Upper lobe of left lung (tissue), 6 donors: ENCODE data around the gene STON1. TPM values are rescaled to one million over a fixed set of nuclear protein-coding genes. Genes with fewer than 3 reads are reported as not detected.
A peak's percentile ranks its signal among the peaks of the same experiment; 100 is the strongest.
"Not testable (repeated sequence)": the region's sequence is repeated elsewhere in the genome, so short reads cannot be mapped to it uniquely, and the experiment has no call there.

Experiments
- ATAC-seq, 2 donors: fragments of 200-7000 bp; cut with Tn5 transposase; one replicate each; pipeline ENCODE4 v1.9.1; 2022; ENCODE audit warnings: mild to moderate bottlenecking in 2 of 2, moderate library complexity in 2 of 2; ENCODE audit not compliant: low FRiP score in 2 of 2
- DNase-seq, 2 donors: peaks; one replicate each; pipeline ENCODE4 v3.0.0-alpha.2; 2019 to 2020
- H3K27ac ChIP-seq, 4 donors: fragments of 200-600 bp; sonication (generic); one replicate each; pipeline ENCODE4 v1.5.1; 2016 to 2019
- H3K27me3 ChIP-seq, 4 donors: fragments of 200-600 bp; sonication (generic); one replicate each; pipeline ENCODE4 v1.5.1; 2017 to 2019
- H3K36me3 ChIP-seq, 4 donors: fragments of 200-600 bp; sonication (generic); one replicate each; pipeline ENCODE4 v1.5.1; 2016 to 2019
- H3K4me1 ChIP-seq, 4 donors: fragments of 200-600 bp; sonication (generic); one replicate each; pipeline ENCODE4 v1.5.1; 2018 to 2019
- H3K4me3 ChIP-seq, 4 donors: fragments of 200-600 bp; sonication (generic); one replicate each; pipeline ENCODE4 v1.5.1; 2017 to 2019; ENCODE audit warnings: mild to moderate bottlenecking in 2 of 4, moderate library complexity in 1 of 4
- H3K9me3 ChIP-seq, 4 donors: fragments of 200-600 bp; sonication (generic); one replicate each; pipeline ENCODE4 v1.5.1; 2018 to 2019
- EP300 ChIP-seq, 4 donors: sonication (generic); formaldehyde crosslinking; IDR thresholded peaks; one replicate each; pipeline ENCODE4 v1.5.1; 2017; ENCODE audit warnings: antibody characterized with exemption in 4 of 4, control low read depth in 2 of 4
- POLR2A ChIP-seq, 4 donors: fragments of 450-650 bp; IDR thresholded peaks; one replicate each; pipeline ENCODE4 v1.5.1; 2016 to 2017; ENCODE audit warnings: antibody characterized with exemption in 4 of 4, mild to moderate bottlenecking in 2 of 4
- POLR2AphosphoS5 ChIP-seq, 2 donors: sonication (generic); formaldehyde crosslinking; IDR thresholded peaks; one replicate each; pipeline ENCODE4 v1.5.1; 2017; ENCODE audit warnings: antibody characterized with exemption in 2 of 2
- WGBS, 2 donors: methylation state at CpG; one replicate each; pipeline ENCODE4 v1.1.5; 2017 to 2018; 5-methylcytosine and 5-hydroxymethylcytosine counted together
- total RNA-seq, 6 donors: library from RNA; depleted of rRNA in 4 of 6; stranded (reverse); fragments of >200 nt in 4 of 6; gene quantifications; one replicate each; pipeline versions ENCODE4 v1.1.0 to v1.2.1, GENCODE V29; 2016 to 2021
- TF ChIP-seq, protein P1 (sequence below), 6 experiments: fragments of 450-650 bp in 4 of 6; fragments of 200-600 bp in 2 of 6; sonication (generic) in 2 of 6; IDR thresholded peaks; one replicate each; pipeline ENCODE4 v1.5.1; 2016 to 2019; ENCODE audit warnings: antibody characterized with exemption in 6 of 6
- donor health status: DM: no; HTN: no; CAD: no; lungs with moderate emphysema.
- donor health status: DM: no; HTN: yes; CAD: no; lungs with severe emphysema.

The STON1 gene
- total RNA-seq, 6 donors from 2014 or later: 13.2 to 27.0 (median 20.0) TPM

DNA sequence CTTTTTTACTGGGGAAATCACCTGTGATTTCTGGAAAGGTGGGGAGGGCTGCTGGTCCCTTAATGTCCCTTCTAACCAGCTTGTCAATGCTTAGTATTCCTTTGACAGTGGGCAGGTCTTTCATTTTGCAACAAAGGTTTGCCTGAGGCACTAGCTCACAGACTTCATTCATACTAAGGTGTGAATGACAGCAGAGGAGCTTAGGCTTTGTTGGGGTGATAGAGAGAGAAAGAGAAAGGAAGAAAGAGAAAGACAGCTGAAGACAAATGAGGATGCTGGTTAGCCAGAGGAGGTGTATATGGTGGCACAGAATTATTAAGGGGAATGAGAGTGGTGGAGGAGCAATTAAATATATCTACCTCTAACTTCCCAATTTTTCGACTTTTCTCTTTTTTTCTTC, 58.8 kb downstream of the STON1 start:
- Histone ChIP-seq H3K27ac (no peak overlapping the region), H3K4me1 (peaks cover 0 to 3% (median 0%) of the 10 kb centered on the region in 4 donors), H3K4me3 (no peak overlapping the region), H3K36me3 (peaks cover 0 to 3% (median 0%) of the 10 kb centered on the region in 4 donors), H3K9me3 (no peaks in the 10 kb centered on the region), H3K27me3 (no peaks in the 10 kb centered on the region)
- WGBS, 2 donors: 39 to 69% methylated on average over 1 of the region's 1 CpG
- ATAC-seq: no peak
- TF ChIP-seq POLR2AphosphoS5 (IDR thresholded peaks at IDR 0.05) (no peak), EP300 (IDR thresholded peaks at IDR 0.05) (no peak), POLR2A (IDR thresholded peaks at IDR 0.05) (no peak)
- TF ChIP-seq, protein P1, sequence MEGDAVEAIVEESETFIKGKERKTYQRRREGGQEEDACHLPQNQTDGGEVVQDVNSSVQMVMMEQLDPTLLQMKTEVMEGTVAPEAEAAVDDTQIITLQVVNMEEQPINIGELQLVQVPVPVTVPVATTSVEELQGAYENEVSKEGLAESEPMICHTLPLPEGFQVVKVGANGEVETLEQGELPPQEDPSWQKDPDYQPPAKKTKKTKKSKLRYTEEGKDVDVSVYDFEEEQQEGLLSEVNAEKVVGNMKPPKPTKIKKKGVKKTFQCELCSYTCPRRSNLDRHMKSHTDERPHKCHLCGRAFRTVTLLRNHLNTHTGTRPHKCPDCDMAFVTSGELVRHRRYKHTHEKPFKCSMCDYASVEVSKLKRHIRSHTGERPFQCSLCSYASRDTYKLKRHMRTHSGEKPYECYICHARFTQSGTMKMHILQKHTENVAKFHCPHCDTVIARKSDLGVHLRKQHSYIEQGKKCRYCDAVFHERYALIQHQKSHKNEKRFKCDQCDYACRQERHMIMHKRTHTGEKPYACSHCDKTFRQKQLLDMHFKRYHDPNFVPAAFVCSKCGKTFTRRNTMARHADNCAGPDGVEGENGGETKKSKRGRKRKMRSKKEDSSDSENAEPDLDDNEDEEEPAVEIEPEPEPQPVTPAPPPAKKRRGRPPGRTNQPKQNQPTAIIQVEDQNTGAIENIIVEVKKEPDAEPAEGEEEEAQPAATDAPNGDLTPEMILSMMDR (IDR thresholded peaks at IDR 0.05): no peak
- no peak for DNase-seq

DNA sequence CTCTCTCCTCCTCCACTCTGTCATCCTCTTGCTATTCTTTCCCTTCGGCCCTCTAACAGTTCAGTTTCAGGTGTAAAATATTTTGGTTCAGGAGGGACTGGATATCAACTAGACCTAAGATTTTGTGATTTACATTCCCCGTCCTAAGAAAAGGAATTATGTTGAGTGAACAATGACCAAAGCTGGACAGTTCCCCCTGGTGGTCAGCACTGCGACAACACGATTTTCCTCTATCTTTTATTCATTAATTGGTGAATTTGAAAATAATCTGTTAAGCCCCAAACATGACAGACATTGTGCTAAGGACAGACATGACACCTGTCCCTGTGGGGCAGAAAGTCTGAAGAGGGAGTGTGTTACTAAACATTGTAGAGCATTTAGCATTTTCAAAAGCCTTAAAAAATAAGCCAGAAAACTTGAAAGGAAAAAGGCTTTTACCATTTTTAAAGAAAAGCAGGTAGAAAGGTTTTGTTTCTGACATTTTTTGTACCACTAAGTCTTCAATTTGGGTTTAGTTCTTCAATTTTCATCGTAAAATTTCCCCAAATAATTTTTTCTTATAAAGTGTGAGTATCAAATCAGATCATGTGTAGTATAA, 59.3 kb downstream of the STON1 start:
- peaks cover 0 to 6% (median 0%) of the 10 kb centered on the region in 4 donors for H3K36me3 ChIP-seq
- no peaks in the 10 kb centered on the region for H3K27me3 ChIP-seq
- DNase-seq (no peak), ATAC-seq (peak in 1 of 2 donors; percentile 57)
- H3K9me3 ChIP-seq: no peaks in the 10 kb centered on the region
- WGBS, 2 donors: 25 to 33% methylated on average over 5 of the region's 5 CpGs
- H3K27ac ChIP-seq: no peak overlapping the region
- peaks cover 0 to 3% (median 0%) of the 10 kb centered on the region in 4 donors for H3K4me1 ChIP-seq
- no peak overlapping the region for H3K4me3 ChIP-seq
- TF ChIP-seq, protein P1 (IDR thresholded peaks at IDR 0.05): peak; percentile 33 to 67 (median 62)
- TF ChIP-seq POLR2A (IDR thresholded peaks at IDR 0.05) (no peak), POLR2AphosphoS5 (IDR thresholded peaks at IDR 0.05) (no peak), EP300 (IDR thresholded peaks at IDR 0.05) (no peak)

DNA sequence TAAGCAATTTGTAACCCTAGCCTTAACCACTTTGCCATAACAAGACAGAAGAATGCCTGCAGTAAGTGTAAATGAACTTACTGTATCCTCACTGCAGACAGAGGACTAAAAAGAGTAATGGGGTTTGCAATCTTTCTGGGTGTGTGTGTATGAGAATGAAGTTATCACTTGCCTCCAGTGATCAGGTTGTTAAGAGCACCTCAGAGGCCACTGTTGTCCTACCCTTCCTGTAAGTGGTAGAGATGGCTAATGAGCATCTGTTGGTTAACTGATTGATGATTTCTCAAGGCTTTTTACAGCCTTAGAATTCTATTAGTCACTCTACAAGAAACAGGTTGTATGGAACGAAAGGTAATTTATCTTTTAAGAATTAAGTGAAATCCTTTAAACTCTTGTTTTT, 60.1 kb downstream of the STON1 start:
- ATAC-seq (no peak), DNase-seq (no peak)
- Histone ChIP-seq H3K36me3 (peaks cover 0 to 6% (median 0%) of the 10 kb centered on the region in 4 donors), H3K4me3 (no peak overlapping the region), H3K9me3 (no peaks in the 10 kb centered on the region), H3K27ac (no peak overlapping the region), H3K4me1 (peaks cover 0 to 3% (median 0%) of the 10 kb centered on the region in 4 donors), H3K27me3 (no peaks in the 10 kb centered on the region)
- TF ChIP-seq POLR2AphosphoS5 (IDR thresholded peaks at IDR 0.05) (no peak), EP300 (IDR thresholded peaks at IDR 0.05) (no peak), POLR2A (IDR thresholded peaks at IDR 0.05) (no peak)
- TF ChIP-seq, protein P1 (IDR thresholded peaks at IDR 0.05): no peak
- WGBS, 2 donors: 82 to 97% methylated on average over 1 of the region's 1 CpG

DNA sequence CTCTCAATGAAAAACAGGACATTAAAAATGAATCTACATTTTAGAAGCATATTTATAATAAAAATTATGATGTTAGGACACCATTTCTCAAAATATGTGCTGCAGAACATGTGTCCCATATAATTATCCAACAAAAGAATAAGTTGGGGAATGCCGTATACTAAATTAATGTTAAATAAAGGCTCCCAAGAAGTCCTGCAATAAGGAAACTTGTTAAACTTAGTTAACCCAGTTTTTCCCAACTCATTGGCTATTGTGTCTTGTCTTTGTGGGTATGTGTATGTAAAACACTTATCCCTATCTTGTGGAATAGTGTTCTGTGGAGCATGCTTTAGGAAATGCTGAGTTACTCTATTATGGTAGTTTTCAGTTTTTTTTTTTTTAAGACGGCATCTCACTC, 62.1 kb downstream of the STON1 start:
- TF ChIP-seq EP300 (IDR thresholded peaks at IDR 0.05) (no peak), POLR2AphosphoS5 (IDR thresholded peaks at IDR 0.05) (no peak), POLR2A (IDR thresholded peaks at IDR 0.05) (no peak)
- TF ChIP-seq, protein P1 (IDR thresholded peaks at IDR 0.05): no peak
- WGBS, 2 donors: 90 to 91% methylated on average over 2 of the region's 2 CpGs
- peaks cover 0 to 15% (median under 1%) of the 10 kb centered on the region in 4 donors for H3K36me3 ChIP-seq
- H3K27me3 ChIP-seq: no peaks in the 10 kb centered on the region
- H3K4me3 ChIP-seq: no peak overlapping the region
- H3K27ac ChIP-seq: no peak overlapping the region
- peaks cover 0 to 3% (median 0%) of the 10 kb centered on the region in 4 donors for H3K4me1 ChIP-seq
- no peak for DNase-seq
- no peak for ATAC-seq
- H3K9me3 ChIP-seq: no peaks in the 10 kb centered on the region

DNA sequence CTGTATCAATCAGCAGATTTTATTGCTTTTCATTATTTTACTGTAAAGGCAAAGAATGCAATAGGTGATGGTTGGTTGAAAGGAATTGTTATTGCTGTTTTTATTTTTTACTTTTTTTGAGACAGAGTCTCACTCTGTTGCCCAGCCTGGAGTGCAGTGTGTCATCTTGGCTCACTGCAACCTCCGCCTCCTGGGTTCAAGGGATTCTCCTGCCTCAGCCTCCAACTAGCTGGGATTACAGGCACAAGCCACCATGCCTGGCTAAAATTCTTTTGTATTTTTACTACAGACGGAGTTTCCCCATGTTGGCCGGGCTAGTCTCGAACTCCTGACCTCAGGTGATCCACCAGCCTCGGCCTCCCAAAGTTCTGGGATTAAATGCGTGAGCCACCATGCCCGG, 66.8 kb downstream of the STON1 start:
- peaks cover 0 to 25% (median 2%) of the 10 kb centered on the region in 4 donors for H3K36me3 ChIP-seq
- H3K9me3 ChIP-seq, H3K4me1 ChIP-seq, ATAC-seq, DNase-seq, H3K27ac ChIP-seq, H3K4me3 ChIP-seq, H3K27me3 ChIP-seq: not testable (repeated sequence)
- WGBS, 2 donors: 92 to 99% methylated on average over 7 of the region's 7 CpGs
